Measurements from ENCODE around the gene GCK.

The GCK gene

DNA sequence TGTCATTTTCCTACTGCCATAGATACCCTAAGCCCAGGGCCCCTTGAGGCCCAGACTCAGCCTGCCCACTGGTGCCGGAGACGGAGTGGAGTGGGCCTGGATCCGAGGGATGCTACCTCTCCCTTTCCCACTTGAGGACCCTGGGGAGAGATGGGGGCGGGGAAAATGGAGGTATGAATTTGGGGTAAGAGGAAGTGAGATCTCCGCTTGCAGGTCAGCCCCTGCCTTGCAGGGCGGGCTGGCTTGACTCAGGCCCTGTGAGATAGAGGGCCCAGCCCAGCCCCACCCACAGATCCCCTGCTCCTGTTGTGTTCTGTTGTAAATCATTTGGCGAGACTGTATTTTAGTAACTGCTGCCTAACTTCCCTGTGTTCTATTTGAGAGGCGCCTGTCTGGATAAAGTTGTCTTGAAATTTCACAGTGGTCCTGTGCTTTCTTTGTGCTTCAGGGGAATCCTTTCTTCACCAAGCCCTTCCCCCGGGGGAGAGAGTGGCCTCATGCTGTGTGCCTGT lies 24.7 kb upstream of the GCK start:
- TF ChIP-seq EGR1 (IDR thresholded peaks at IDR 0.05) (no peak), CEBPB (IDR thresholded peaks at IDR 0.05) (no peak), ZBTB7A (IDR thresholded peaks at IDR 0.05; ENCODE audit: low read depth) (no peak), YY1 (IDR thresholded peaks at IDR 0.05; ENCODE audit: low read depth) (no peak), TAF1 (IDR thresholded peaks at IDR 0.05; ENCODE audit: low read depth) (no peak), TEAD4 (IDR thresholded peaks at IDR 0.05) (no peak), EP300 (IDR thresholded peaks at IDR 0.05; ENCODE audit: borderline replicate concordance) (no peak), TCF12 (IDR thresholded peaks at IDR 0.05; ENCODE audit: low read depth) (no peak), CREB1 (IDR thresholded peaks at IDR 0.05; ENCODE audit: low read depth) (no peak), NFIC (IDR thresholded peaks at IDR 0.05) (no peak), FOXM1 (IDR thresholded peaks at IDR 0.05; ENCODE audit: borderline replicate concordance, low read depth) (no peak), RAD21 (IDR thresholded peaks at IDR 0.05; ENCODE audit: low read depth) (no peak)
- TF ChIP-seq, protein P1, sequence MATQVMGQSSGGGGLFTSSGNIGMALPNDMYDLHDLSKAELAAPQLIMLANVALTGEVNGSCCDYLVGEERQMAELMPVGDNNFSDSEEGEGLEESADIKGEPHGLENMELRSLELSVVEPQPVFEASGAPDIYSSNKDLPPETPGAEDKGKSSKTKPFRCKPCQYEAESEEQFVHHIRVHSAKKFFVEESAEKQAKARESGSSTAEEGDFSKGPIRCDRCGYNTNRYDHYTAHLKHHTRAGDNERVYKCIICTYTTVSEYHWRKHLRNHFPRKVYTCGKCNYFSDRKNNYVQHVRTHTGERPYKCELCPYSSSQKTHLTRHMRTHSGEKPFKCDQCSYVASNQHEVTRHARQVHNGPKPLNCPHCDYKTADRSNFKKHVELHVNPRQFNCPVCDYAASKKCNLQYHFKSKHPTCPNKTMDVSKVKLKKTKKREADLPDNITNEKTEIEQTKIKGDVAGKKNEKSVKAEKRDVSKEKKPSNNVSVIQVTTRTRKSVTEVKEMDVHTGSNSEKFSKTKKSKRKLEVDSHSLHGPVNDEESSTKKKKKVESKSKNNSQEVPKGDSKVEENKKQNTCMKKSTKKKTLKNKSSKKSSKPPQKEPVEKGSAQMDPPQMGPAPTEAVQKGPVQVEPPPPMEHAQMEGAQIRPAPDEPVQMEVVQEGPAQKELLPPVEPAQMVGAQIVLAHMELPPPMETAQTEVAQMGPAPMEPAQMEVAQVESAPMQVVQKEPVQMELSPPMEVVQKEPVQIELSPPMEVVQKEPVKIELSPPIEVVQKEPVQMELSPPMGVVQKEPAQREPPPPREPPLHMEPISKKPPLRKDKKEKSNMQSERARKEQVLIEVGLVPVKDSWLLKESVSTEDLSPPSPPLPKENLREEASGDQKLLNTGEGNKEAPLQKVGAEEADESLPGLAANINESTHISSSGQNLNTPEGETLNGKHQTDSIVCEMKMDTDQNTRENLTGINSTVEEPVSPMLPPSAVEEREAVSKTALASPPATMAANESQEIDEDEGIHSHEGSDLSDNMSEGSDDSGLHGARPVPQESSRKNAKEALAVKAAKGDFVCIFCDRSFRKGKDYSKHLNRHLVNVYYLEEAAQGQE (IDR thresholded peaks at IDR 0.05; ENCODE audit: low read depth), result no peak
- TF ChIP-seq, protein P2, sequence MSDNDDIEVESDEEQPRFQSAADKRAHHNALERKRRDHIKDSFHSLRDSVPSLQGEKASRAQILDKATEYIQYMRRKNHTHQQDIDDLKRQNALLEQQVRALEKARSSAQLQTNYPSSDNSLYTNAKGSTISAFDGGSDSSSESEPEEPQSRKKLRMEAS (IDR thresholded peaks at IDR 0.05), result no peak
- TF ChIP-seq, protein P3, sequence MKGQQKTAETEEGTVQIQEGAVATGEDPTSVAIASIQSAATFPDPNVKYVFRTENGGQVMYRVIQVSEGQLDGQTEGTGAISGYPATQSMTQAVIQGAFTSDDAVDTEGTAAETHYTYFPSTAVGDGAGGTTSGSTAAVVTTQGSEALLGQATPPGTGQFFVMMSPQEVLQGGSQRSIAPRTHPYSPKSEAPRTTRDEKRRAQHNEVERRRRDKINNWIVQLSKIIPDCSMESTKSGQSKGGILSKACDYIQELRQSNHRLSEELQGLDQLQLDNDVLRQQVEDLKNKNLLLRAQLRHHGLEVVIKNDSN (IDR thresholded peaks at IDR 0.05), result no peak

DNA sequence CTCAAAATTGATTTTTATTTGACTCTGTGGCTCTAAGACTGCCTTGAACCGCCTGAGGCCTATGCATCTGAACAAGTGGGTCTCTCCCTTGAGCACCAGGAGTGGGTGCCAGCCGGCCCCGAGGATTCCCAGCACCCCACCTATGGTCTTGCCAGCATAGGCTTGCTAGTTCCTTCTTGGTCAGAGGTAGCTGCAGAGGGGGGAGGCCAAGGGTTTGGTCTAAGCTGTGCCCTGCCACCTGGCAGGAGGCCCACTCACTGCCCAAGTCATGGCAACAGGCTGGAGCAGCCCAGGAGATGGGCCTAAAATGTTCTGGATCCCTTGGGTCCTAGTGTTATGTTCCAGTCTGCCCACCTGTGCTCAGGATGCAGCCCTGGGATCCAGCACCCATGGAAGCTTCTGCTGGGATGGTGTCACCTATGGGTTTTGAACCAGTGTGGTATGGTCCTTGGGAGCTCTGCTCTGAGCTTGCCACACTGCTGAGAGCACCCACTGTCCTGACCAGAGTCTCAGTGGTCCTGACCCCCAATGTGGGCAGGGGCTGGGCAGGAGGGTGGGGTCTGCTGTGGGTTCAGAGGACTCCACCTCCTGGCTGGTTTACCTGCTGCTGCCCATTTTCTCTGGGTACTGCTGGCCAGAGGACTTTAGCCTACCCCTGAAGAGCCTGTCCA lies 24.1 kb upstream of the GCK start:
- no peak for TF ChIP-seq FOXM1 (IDR thresholded peaks at IDR 0.05; ENCODE audit: borderline replicate concordance, low read depth)

DNA sequence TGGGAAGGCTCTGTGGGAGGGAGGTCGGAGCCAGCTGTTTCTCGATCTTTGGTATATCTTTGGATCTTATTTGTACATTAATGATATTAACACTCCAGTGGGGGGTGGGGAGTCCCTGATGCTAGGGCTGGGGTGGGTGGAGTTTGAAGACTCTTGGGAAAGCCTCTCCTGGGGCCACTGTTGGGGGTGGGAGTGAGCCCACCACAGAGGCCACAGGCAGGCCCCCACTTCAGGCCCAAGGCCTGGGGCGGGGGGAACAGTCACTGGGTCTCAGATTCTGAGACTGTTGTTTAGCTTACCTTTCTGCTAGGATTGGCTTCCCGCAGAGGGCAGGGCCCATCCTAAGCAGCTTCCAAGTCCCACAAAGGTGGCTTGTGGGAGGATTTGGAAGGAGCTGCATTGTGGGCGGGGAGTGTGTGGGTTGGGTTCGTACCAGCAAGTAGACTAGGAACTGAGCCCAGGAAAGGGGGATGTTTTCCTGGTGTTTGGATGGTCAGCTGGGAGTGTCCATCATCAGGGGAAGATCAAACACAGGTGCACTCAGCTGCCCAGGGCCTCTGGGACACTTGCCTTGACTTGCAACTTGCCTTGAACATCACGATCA lies 23.4 kb upstream of the GCK start:
- TF ChIP-seq, protein P1 (IDR thresholded peaks at IDR 0.05; ENCODE audit: low read depth), result no peak
- TF ChIP-seq TAF1 (IDR thresholded peaks at IDR 0.05; ENCODE audit: low read depth), result no peak
- no peak for TF ChIP-seq YY1 (IDR thresholded peaks at IDR 0.05; ENCODE audit: low read depth)
- no peak for TF ChIP-seq NFIC (IDR thresholded peaks at IDR 0.05)
- TF ChIP-seq, protein P2 (IDR thresholded peaks at IDR 0.05), result no peak
- no peak for TF ChIP-seq ZBTB7A (IDR thresholded peaks at IDR 0.05; ENCODE audit: low read depth)

DNA sequence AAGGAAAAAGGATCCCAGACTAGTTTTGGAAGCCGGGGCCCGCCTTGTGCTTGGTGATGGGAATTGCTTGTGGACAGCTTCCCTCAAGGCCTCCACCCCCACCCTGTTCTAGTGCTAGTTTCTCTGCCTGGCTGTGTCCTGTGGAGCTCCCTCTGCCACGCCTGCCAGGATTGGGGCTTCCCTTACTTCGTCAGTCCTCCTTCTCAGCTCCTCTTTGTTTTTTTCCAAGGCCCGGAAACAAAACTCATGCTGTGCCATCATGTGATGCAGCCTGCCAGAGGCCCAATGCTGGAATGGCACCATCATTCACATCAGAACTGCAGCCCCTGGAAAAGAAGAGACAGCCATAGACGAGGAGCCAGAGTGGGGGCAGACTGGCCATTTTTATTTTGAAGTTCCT lies 22.8 kb upstream of the GCK start:
- TF ChIP-seq CEBPB (IDR thresholded peaks at IDR 0.05), result no peak

DNA sequence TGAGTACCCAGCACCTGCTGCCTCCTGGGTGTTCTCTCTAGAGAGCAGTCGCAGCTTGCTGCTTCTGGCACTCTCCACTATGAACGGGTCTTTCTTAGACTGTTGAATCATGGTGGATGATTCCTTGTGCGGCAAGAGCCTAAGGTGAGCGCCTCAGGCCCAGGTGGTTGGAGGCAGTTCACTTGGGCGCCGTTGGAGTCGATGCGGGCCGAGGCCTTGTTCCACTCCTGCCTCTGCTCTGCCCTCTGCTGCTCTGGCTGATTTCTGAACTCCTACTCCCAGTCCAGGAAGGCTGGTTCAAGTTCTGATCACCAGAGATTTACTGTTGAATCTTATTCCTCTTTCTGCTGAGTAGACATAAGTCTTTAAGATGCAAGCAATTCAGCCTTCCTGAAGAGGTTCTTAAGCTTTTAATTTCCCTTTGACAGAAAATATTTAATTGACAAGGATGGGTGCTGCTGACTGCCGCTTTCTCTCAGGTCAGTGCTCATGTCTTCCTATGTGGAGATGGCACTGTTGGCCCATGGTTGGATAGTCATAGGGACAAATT lies 22.0 kb upstream of the GCK start:
- TF ChIP-seq, protein P1 (IDR thresholded peaks at IDR 0.05; ENCODE audit: low read depth), result no peak
- TF ChIP-seq EGR1 (IDR thresholded peaks at IDR 0.05) (no peak), YY1 (IDR thresholded peaks at IDR 0.05; ENCODE audit: low read depth) (no peak), ZBTB7A (IDR thresholded peaks at IDR 0.05; ENCODE audit: low read depth) (no peak), TEAD4 (IDR thresholded peaks at IDR 0.05) (no peak), CREB1 (IDR thresholded peaks at IDR 0.05; ENCODE audit: low read depth) (no peak), RAD21 (IDR thresholded peaks at IDR 0.05; ENCODE audit: low read depth) (no peak), TCF12 (IDR thresholded peaks at IDR 0.05; ENCODE audit: low read depth) (no peak), TAF1 (IDR thresholded peaks at IDR 0.05; ENCODE audit: low read depth) (no peak), CEBPB (IDR thresholded peaks at IDR 0.05) (no peak), FOXM1 (IDR thresholded peaks at IDR 0.05; ENCODE audit: borderline replicate concordance, low read depth) (no peak), NFIC (IDR thresholded peaks at IDR 0.05) (no peak), EP300 (IDR thresholded peaks at IDR 0.05; ENCODE audit: borderline replicate concordance) (no peak)
- TF ChIP-seq, protein P3 (IDR thresholded peaks at IDR 0.05), result no peak
- TF ChIP-seq, protein P2 (IDR thresholded peaks at IDR 0.05), result no peak
